Measurements from ENCODE around the gene THRA. TPM values are rescaled to one million over a fixed set of nuclear protein-coding genes. Genes with fewer than 3 reads are reported as not detected.
A peak's percentile ranks its signal among the peaks of the same experiment; 100 is the strongest.

Gene THRA
- total and polyA plus RNA-seq, 2 donors (not counting 3 experiments of a cell fraction or from before 2014, with no cell fraction given): 17.4 to 29.6 TPM

- BruUV-seq (replicated peaks): TSS peak; percentile 5
- no peaks in the 10 kb centered on the region for H3K9me3 ChIP-seq (replicated peaks; ENCODE audit: control insufficient read depth, insufficient read depth, low read length)
- no peak for DNase-seq (ENCODE audit: low read depth, low spot score)
- H3K4me2 ChIP-seq (ENCODE audit: insufficient read depth, low read length): no peak overlapping the region
- dilution Hi-C loops (cut with MboI; ENCODE audit: extremely low pct_ligation_motif_present, low sequenced_read_pairs): no loop called here
- H3K27me3 ChIP-seq (ENCODE audit: control insufficient read depth in 2 of 2, insufficient read depth in 2 of 2, low read length in 2 of 2): no peaks in the 10 kb centered on the region
- ChIA-PET POLR2A (interaction anchor here (1.0 kb wide), 1 partner anchor 49 kb away, joined by 4 read pairs; no protein-coding TSS in a partner anchor), CTCF (interaction anchor here (0.8 to 3.6 kb wide), 19 partner anchors 8 to 129 kb away, joined by 3 to 62 read pairs (median 9); partner anchors contain the start of genes CSF3, MED24, NR1D1 and THRA)
- no peak for FAIRE-seq
- TF ChIP-seq EZH2 (IDR thresholded peaks at IDR 0.05; ENCODE audit: borderline replicate concordance, low read depth, low read length, severe bottlenecking): no peak
- TF ChIP-seq, protein P1, sequence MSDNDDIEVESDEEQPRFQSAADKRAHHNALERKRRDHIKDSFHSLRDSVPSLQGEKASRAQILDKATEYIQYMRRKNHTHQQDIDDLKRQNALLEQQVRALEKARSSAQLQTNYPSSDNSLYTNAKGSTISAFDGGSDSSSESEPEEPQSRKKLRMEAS (IDR thresholded peaks at IDR 0.05; ENCODE audit: insufficient read depth, insufficient read length): no peak
- no peaks in the 10 kb centered on the region for H3K9me1 ChIP-seq (replicated peaks; ENCODE audit: control insufficient read depth, extremely low read depth, insufficient read depth, low read length)
- no peaks in the 10 kb centered on the region for H3K4me1 ChIP-seq (ENCODE audit: control insufficient read depth, extremely low read depth, insufficient read depth, low read length)
- peaks cover 0 to 37% of the 10 kb centered on the region in 2 experiments for H3K36me3 ChIP-seq (ENCODE audit: control insufficient read depth in 2 of 2, extremely low read depth in 1 of 2, insufficient read depth in 2 of 2, low read length in 2 of 2)
- no peak overlapping the region for H3K27ac ChIP-seq (ENCODE audit: insufficient read depth, low read depth, low read length)
- H3K9ac ChIP-seq (replicated peaks; ENCODE audit: extremely low read depth, insufficient read depth, low read length): no peak overlapping the region
- intact Hi-C loops (cut with micrococcal nuclease): loop anchor here (2.0 kb wide), 1 partner anchor 24 kb away; the partner anchor contains the start of gene THRA
- H3K4me3 ChIP-seq (replicated peaks in 1 of 3; ENCODE audit: insufficient read depth in 1 of 3, low read depth in 1 of 3, low read length in 3 of 3): no peak overlapping the region
- H4K20me1 ChIP-seq (replicated peaks; ENCODE audit: control insufficient read depth, extremely low read depth, insufficient read depth, low read length): no peaks in the 10 kb centered on the region
- no peak overlapping the region for H2AFZ ChIP-seq (ENCODE audit: low read depth, low read length)
- H3K79me2 ChIP-seq (ENCODE audit: control insufficient read depth, insufficient read depth, low read length): no peaks in the 10 kb centered on the region
Observed at GRCh38 chr17:40087049-40087794, 24.5 kb downstream of the THRA start.

DNA sequence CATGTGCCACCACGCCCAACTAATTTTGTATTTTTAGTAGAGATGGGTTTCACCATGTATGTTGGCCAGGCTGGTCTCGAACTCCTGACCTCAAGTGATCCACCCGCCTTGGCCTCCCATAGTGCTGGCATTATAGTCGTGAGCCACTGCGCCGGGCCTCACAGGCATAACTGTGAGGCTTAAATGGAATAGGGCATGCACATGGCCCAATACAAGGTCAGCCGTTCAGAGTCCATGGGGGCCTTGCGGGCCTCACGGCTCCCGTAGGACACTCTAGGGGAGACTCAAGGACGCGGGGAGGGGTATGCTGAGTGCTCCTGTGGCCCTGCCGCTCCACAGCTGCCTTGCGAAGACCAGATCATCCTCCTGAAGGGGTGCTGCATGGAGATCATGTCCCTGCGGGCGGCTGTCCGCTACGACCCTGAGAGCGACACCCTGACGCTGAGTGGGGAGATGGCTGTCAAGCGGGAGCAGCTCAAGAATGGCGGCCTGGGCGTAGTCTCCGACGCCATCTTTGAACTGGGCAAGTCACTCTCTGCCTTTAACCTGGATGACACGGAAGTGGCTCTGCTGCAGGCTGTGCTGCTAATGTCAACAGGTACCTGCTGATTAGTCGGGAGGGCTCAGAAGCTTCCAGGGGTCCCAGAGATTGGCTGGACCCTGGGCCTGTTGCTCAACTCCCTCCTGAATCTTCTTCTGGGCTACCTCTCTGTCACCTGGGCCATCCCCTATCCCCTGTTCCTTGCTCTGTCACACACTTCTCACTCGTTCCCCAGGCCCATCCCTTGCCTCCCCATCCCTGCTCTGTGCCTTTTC, 25.3 kb downstream of the THRA start:
- no peaks in the 10 kb centered on the region for H3K79me2 ChIP-seq (ENCODE audit: control insufficient read depth, insufficient read depth, low read length)
- peaks cover 0 to 40% of the 10 kb centered on the region in 2 experiments for H3K36me3 ChIP-seq (ENCODE audit: control insufficient read depth in 2 of 2, extremely low read depth in 1 of 2, insufficient read depth in 2 of 2, low read length in 2 of 2)
- DNase-seq (ENCODE audit: low read depth, low spot score) (no peak), FAIRE-seq (no peak)
- no TSS peak for BruUV-seq (replicated peaks)
- no peak for TF ChIP-seq EZH2 (IDR thresholded peaks at IDR 0.05; ENCODE audit: borderline replicate concordance, low read depth, low read length, severe bottlenecking)
- TF ChIP-seq MYC (IDR thresholded peaks at IDR 0.05; ENCODE audit: low read depth, low read length): no peak
- TF ChIP-seq FOS (IDR thresholded peaks at IDR 0.05; ENCODE audit: borderline replicate concordance, insufficient read depth, low read length): no peak
- TF ChIP-seq POLR2AphosphoS5 (IDR thresholded peaks at IDR 0.05; ENCODE audit: insufficient read depth, low read depth, low read length): no peak
- no peak for TF ChIP-seq POLR2A (IDR thresholded peaks at IDR 0.05; ENCODE audit: low read depth, low read length)
- TF ChIP-seq, protein P2, sequence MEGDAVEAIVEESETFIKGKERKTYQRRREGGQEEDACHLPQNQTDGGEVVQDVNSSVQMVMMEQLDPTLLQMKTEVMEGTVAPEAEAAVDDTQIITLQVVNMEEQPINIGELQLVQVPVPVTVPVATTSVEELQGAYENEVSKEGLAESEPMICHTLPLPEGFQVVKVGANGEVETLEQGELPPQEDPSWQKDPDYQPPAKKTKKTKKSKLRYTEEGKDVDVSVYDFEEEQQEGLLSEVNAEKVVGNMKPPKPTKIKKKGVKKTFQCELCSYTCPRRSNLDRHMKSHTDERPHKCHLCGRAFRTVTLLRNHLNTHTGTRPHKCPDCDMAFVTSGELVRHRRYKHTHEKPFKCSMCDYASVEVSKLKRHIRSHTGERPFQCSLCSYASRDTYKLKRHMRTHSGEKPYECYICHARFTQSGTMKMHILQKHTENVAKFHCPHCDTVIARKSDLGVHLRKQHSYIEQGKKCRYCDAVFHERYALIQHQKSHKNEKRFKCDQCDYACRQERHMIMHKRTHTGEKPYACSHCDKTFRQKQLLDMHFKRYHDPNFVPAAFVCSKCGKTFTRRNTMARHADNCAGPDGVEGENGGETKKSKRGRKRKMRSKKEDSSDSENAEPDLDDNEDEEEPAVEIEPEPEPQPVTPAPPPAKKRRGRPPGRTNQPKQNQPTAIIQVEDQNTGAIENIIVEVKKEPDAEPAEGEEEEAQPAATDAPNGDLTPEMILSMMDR (IDR thresholded peaks at IDR 0.05; ENCODE audit: extremely low read depth in 1 of 2, insufficient read depth in 1 of 2, low read depth in 1 of 2, low read length in 2 of 2): no peak
- TF ChIP-seq JUN (IDR thresholded peaks at IDR 0.05; ENCODE audit: borderline replicate concordance, insufficient read depth, insufficient read length, low read depth): no peak
- no peak for TF ChIP-seq GATA2 (IDR thresholded peaks at IDR 0.05; ENCODE audit: insufficient read depth, insufficient read length, low read depth, low read length)
- TF ChIP-seq, protein P1 (IDR thresholded peaks at IDR 0.05; ENCODE audit: insufficient read depth, insufficient read length): no peak
- intact Hi-C loops (cut with micrococcal nuclease): loop anchor here (2.0 kb wide), 1 partner anchor 25 kb away; the partner anchor contains the start of gene THRA
- no peaks in the 10 kb centered on the region for H3K4me1 ChIP-seq (ENCODE audit: control insufficient read depth, extremely low read depth, insufficient read depth, low read length)
- H3K9ac ChIP-seq (replicated peaks; ENCODE audit: extremely low read depth, insufficient read depth, low read length): no peak overlapping the region
- no peak overlapping the region for H3K27ac ChIP-seq (ENCODE audit: insufficient read depth, low read depth, low read length)
- H3K4me3 ChIP-seq (replicated peaks in 1 of 3; ENCODE audit: insufficient read depth in 1 of 3, low read depth in 1 of 3, low read length in 3 of 3): no peak overlapping the region
- H4K20me1 ChIP-seq (replicated peaks; ENCODE audit: control insufficient read depth, extremely low read depth, insufficient read depth, low read length): no peaks in the 10 kb centered on the region
- H3K4me2 ChIP-seq (ENCODE audit: insufficient read depth, low read length): no peak overlapping the region
- no peak overlapping the region for H2AFZ ChIP-seq (ENCODE audit: low read depth, low read length)
- POLR2A ChIA-PET: no interaction called here
- CTCF ChIA-PET: interaction anchor here (0.8 to 2.8 kb wide), 2 partner anchors 23 to 53 kb away, joined by 4 to 8 read pairs; no protein-coding TSS in a partner anchor
- dilution Hi-C loops (cut with MboI; ENCODE audit: extremely low pct_ligation_motif_present, low sequenced_read_pairs): no loop called here
- H3K9me1 ChIP-seq (replicated peaks; ENCODE audit: control insufficient read depth, extremely low read depth, insufficient read depth, low read length): no peaks in the 10 kb centered on the region
- H3K9me3 ChIP-seq (replicated peaks; ENCODE audit: control insufficient read depth, insufficient read depth, low read length): no peaks in the 10 kb centered on the region
- H3K27me3 ChIP-seq (ENCODE audit: control insufficient read depth in 2 of 2, insufficient read depth in 2 of 2, low read length in 2 of 2): no peaks in the 10 kb centered on the region

All from endothelial cell of umbilical vein (primary cell).